DND-41 (cell line): ENCODE measurements around the gene DCHS1.

Source experiments
- ATAC-seq: fragments of 200-7000 bp; cut with Tn5 transposase; 3 replicates; pipeline ENCODE4 v1.9.1; 2021; ENCODE audit warnings: low read depth; ENCODE audit not compliant: insufficient read depth
- DNase-seq: peaks from one replicate; pipeline ENCODE4 v3.0.0-alpha.2; 2020
- H2AFZ ChIP-seq: 2 replicates; pipeline ENCODE4 v1.6.0; 2012; ENCODE audit warnings: low read depth, low read length
- H3K27ac ChIP-seq: 2 replicates; pipeline ENCODE4 v1.5.1; 2012; ENCODE audit warnings: low read length, inconsistent platforms
- H3K27me3 ChIP-seq: fragments of 200-600 bp; sonication (generic); 2 replicates; pipeline ENCODE4 v1.6.0; 2012; ENCODE audit warnings: low read length, mild to moderate bottlenecking, inconsistent platforms; ENCODE audit not compliant: insufficient read depth, poor library complexity
- H3K36me3 ChIP-seq: 2 replicates; pipeline ENCODE4 v1.5.1; 2012; ENCODE audit warnings: low read length, inconsistent platforms; ENCODE audit not compliant: insufficient read depth
- H3K4me1 ChIP-seq: 2 replicates; pipeline ENCODE4 v1.5.1; 2012; ENCODE audit warnings: mild to moderate bottlenecking, low read length; ENCODE audit not compliant: insufficient read depth
- H3K4me2 ChIP-seq: 2 replicates; pipeline ENCODE4 v1.6.0; 2012; ENCODE audit warnings: mild to moderate bottlenecking, moderate library complexity, low read length, inconsistent platforms; ENCODE audit not compliant: insufficient read depth
- H3K4me3 ChIP-seq, 2 experiments: fragments of 200-600 bp in 1 of 2; shearing (Covaris generic) in 1 of 2; 2 replicates each; pipeline ENCODE4 v1.5.1; 2012 to 2016; ENCODE audit warnings: inconsistent platforms in 2 of 2, low read length in 2 of 2, mild to moderate bottlenecking in 2 of 2, low read depth in 1 of 2, moderate library complexity in 1 of 2
- H3K79me2 ChIP-seq: 2 replicates; pipeline ENCODE4 v1.6.0; 2012; ENCODE audit warnings: low read length, inconsistent platforms; ENCODE audit not compliant: insufficient read depth
- H3K9ac ChIP-seq: 2 replicates; pipeline ENCODE4 v1.6.0; 2012; ENCODE audit warnings: low read depth, mild to moderate bottlenecking, inconsistent platforms, low read length, moderate library complexity
- H3K9me3 ChIP-seq: 2 replicates; pipeline ENCODE4 v1.5.1; 2012; ENCODE audit warnings: low read length, moderate library complexity, mild to moderate bottlenecking, inconsistent platforms; ENCODE audit not compliant: insufficient read depth, severe bottlenecking
- H4K20me1 ChIP-seq: 2 replicates; pipeline ENCODE4 v1.6.0; 2012; ENCODE audit warnings: low read length; ENCODE audit not compliant: insufficient read depth
- EZH2 ChIP-seq: IDR thresholded peaks from 3 replicates; pipeline ENCODE4 v1.6.1; 2012; ENCODE audit warnings: borderline replicate concordance, low read depth, mild to moderate bottlenecking, moderate library complexity, low read length, inconsistent platforms; ENCODE audit not compliant: severe bottlenecking
- TF ChIP-seq, protein P1 (sequence below): IDR thresholded peaks from 2 replicates; pipeline ENCODE4 v1.5.1; 2012; ENCODE audit warnings: borderline replicate concordance, low read length, moderate library complexity, mild to moderate bottlenecking; ENCODE audit not compliant: poor library complexity, severe bottlenecking; ENCODE audit errors: extremely low read depth

The DCHS1 gene

GRCh38 chr11:6630632-6631291 is 24.8 kb downstream of the DCHS1 start:
- peaks cover 9% of the 10 kb centered on the region for H3K4me1 ChIP-seq
- H3K27me3 ChIP-seq = no peaks in the 10 kb centered on the region
- no peaks in the 10 kb centered on the region for H3K79me2 ChIP-seq
- no peak overlapping the region for H3K4me3 ChIP-seq
- ATAC-seq (no peak), DNase-seq (no peak)
- no peak overlapping the region for H3K4me2 ChIP-seq
- H3K9me3 ChIP-seq = no peaks in the 10 kb centered on the region
- no peak overlapping the region for H2AFZ ChIP-seq
- H3K9ac ChIP-seq = no peak overlapping the region
- no peaks in the 10 kb centered on the region for H3K36me3 ChIP-seq
- no peak for TF ChIP-seq EZH2
- TF ChIP-seq, protein P1, sequence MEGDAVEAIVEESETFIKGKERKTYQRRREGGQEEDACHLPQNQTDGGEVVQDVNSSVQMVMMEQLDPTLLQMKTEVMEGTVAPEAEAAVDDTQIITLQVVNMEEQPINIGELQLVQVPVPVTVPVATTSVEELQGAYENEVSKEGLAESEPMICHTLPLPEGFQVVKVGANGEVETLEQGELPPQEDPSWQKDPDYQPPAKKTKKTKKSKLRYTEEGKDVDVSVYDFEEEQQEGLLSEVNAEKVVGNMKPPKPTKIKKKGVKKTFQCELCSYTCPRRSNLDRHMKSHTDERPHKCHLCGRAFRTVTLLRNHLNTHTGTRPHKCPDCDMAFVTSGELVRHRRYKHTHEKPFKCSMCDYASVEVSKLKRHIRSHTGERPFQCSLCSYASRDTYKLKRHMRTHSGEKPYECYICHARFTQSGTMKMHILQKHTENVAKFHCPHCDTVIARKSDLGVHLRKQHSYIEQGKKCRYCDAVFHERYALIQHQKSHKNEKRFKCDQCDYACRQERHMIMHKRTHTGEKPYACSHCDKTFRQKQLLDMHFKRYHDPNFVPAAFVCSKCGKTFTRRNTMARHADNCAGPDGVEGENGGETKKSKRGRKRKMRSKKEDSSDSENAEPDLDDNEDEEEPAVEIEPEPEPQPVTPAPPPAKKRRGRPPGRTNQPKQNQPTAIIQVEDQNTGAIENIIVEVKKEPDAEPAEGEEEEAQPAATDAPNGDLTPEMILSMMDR = no peak
- H3K27ac ChIP-seq = no peak overlapping the region
- no peaks in the 10 kb centered on the region for H4K20me1 ChIP-seq

DNA sequence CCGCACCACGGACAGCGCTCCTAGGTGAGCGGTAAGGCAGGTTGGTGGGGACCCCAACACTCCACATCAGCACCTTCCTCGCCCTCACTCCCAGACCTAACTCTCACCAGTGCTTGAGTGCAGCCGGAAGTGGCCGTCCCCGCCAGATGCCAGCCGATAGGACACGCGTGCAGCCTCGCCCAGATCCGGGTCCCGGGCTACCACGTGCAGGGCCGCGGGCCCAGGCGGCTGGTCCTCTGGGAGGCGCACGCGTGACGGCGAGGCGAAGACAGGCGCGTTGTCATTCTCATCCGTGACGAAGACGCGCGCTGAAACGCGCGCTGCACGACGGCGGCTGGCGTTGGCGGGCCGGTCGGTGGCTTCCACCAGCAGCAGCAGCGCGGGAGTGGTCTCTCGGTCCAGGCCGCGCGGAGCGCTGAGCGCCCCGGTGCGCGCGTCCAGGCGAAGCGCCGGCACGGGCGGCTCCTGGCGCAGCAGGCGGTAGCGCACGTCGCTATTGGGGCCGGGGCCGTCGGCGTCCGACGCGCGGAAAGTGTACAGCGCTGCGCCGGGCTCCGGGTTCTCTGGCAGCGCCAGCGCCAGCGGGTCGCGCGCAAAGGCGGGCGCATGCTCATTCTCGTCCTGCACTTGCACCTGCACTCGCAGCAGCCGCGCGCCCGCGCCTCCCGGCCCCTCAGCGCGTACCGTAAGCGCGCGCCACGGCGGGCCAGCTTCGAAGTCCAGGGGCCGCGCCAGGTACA is 25.5 kb downstream of the DCHS1 start:
- no peak for TF ChIP-seq EZH2
- TF ChIP-seq, protein P1 = no peak
- H3K27ac ChIP-seq = no peak overlapping the region
- no peak overlapping the region for H3K9ac ChIP-seq
- peaks cover 9% of the 10 kb centered on the region for H3K4me1 ChIP-seq
- DNase-seq = no peak
- H3K36me3 ChIP-seq = no peaks in the 10 kb centered on the region
- H3K4me2 ChIP-seq = no peak overlapping the region
- H3K27me3 ChIP-seq = no peaks in the 10 kb centered on the region
- no peak overlapping the region for H2AFZ ChIP-seq
- no peaks in the 10 kb centered on the region for H4K20me1 ChIP-seq
- ATAC-seq = no peak
- no peaks in the 10 kb centered on the region for H3K79me2 ChIP-seq
- H3K9me3 ChIP-seq = no peaks in the 10 kb centered on the region
- H3K4me3 ChIP-seq = no peak overlapping the region

DNA sequence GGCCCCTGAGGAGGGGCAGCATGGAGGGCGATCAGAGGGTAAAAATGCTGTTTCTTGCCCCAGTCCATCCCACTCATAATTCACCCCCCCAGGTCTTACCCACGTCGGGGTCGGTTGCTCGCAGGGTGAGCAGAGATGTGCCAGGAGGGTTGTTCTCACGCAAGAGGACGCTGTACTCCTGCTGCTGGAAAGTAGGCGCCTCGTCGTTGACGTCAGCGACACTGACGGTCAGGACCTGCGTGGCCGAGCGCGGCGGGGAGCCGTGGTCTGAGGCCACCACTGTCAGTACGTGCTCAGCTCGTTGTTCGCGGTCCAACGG is 26.1 kb downstream of the DCHS1 start:
- no peak overlapping the region for H3K4me3 ChIP-seq
- no peak overlapping the region for H3K9ac ChIP-seq
- no peaks in the 10 kb centered on the region for H4K20me1 ChIP-seq
- no peak overlapping the region for H2AFZ ChIP-seq
- H3K36me3 ChIP-seq = no peaks in the 10 kb centered on the region
- no peaks in the 10 kb centered on the region for H3K79me2 ChIP-seq
- H3K4me2 ChIP-seq = no peak overlapping the region
- no peak for TF ChIP-seq EZH2
- TF ChIP-seq, protein P1 = no peak
- no peaks in the 10 kb centered on the region for H3K27me3 ChIP-seq
- no peak for DNase-seq
- ATAC-seq = no peak
- peaks cover 9% of the 10 kb centered on the region for H3K4me1 ChIP-seq
- H3K9me3 ChIP-seq = no peaks in the 10 kb centered on the region
- H3K27ac ChIP-seq = no peak overlapping the region
